CD4-positive, alpha-beta memory T cell (primary cell): ENCODE results near the gene NUF2. TPM values are rescaled to one million over a fixed set of nuclear protein-coding genes. Genes with fewer than 3 reads are reported as not detected.

Experiments
- CTCF ChIA-PET: fragments of 350-600 bp; sonication (Branson Sonifier 250); formaldehyde crosslinking; loops from one replicate; lab custom pipeline; 2021; ENCODE audit warnings: inconsistent platforms; ENCODE audit not compliant: partially characterized antibody; lab: Charles Lee
- POLR2A ChIA-PET: fragments of 350-600 bp; sonication (Branson Sonifier 250); formaldehyde crosslinking; loops from one replicate; lab custom pipeline; 2021; ENCODE audit not compliant: partially characterized antibody; lab: Charles Lee
- DNase-seq, 5 donors: peaks; one replicate each; pipeline versions ENCODE4 v3.0.0 to v3.0.0-alpha.2; 2020 to 2022; ENCODE audit warnings: mixed read lengths in 1 of 5
- H3K27ac ChIP-seq: one replicate; pipeline ENCODE4 v1.7.0; 2013; ENCODE audit warnings: low read depth, low read length
- H3K27me3 ChIP-seq: 2 replicates; pipeline ENCODE4 v1.7.0; 2013; ENCODE audit warnings: mild to moderate bottlenecking, low read length, moderate library complexity; ENCODE audit not compliant: insufficient read depth
- H3K36me3 ChIP-seq: 2 replicates; pipeline ENCODE4 v1.7.0; 2013; ENCODE audit warnings: mild to moderate bottlenecking, low read length, moderate library complexity; ENCODE audit not compliant: insufficient read depth
- H3K4me1 ChIP-seq: 2 replicates; pipeline ENCODE4 v1.7.0; 2013; ENCODE audit warnings: mild to moderate bottlenecking, low read length, moderate library complexity; ENCODE audit not compliant: insufficient read depth
- H3K4me3 ChIP-seq, 2 donors: one replicate each; pipeline ENCODE4 v1.7.0; 2013; ENCODE audit warnings: low read length in 2 of 2, mild to moderate bottlenecking in 1 of 2
- H3K9me3 ChIP-seq, 2 donors: one replicate each; pipeline ENCODE4 v1.7.0; 2013; ENCODE audit warnings: low read length in 2 of 2, control low read depth in 1 of 2; ENCODE audit not compliant: control insufficient read depth in 1 of 2
- H3K27ac Mint-ChIP-seq, 7 donors: one replicate each; pipeline ENCODE4 v1.8.0; 2020 to 2021; ENCODE audit warnings: mixed read lengths in 7 of 7, mild to moderate bottlenecking in 6 of 7, inconsistent platforms in 3 of 7, moderate library complexity in 3 of 7
- H3K27me3 Mint-ChIP-seq, 2 donors: one replicate each; pipeline ENCODE4 v1.8.0; 2020 to 2021; ENCODE audit warnings: mixed read lengths in 2 of 2
- H3K36me3 Mint-ChIP-seq, 2 donors: one replicate each; pipeline ENCODE4 v1.8.0; 2020 to 2021; ENCODE audit warnings: mixed read lengths in 2 of 2, inconsistent platforms in 1 of 2, mild to moderate bottlenecking in 1 of 2
- H3K4me1 Mint-ChIP-seq, 4 donors: one replicate each; pipeline ENCODE4 v1.8.0; 2020 to 2021; ENCODE audit warnings: mixed read lengths in 4 of 4, mild to moderate bottlenecking in 1 of 4
- H3K4me3 Mint-ChIP-seq, 8 donors: one replicate each; pipeline ENCODE4 v1.8.0; 2020 to 2021; ENCODE audit warnings: mixed read lengths in 8 of 8, mild to moderate bottlenecking in 7 of 8, moderate library complexity in 6 of 8, inconsistent platforms in 3 of 8
- H3K9me3 Mint-ChIP-seq, 8 donors: one replicate each; pipeline ENCODE4 v1.8.0; 2020 to 2021; ENCODE audit warnings: mixed read lengths in 8 of 8, mild to moderate bottlenecking in 5 of 8, inconsistent platforms in 3 of 8, moderate library complexity in 1 of 8
- intact Hi-C: fragments of 100-400 bp; cut with micrococcal nuclease; formaldehyde crosslinking; loops from one replicate; pipeline ENCODE4 v1.15.1; 2023
- polyA plus RNA-seq, 2 donors: library from polyadenylated mRNA; unstranded; fragments of 300-500 nt; fragmentation: Illumina TruSeq; gene quantifications; one replicate each; pipeline ENCODE4 v1.2.3, GENCODE V29; 2021
- total RNA-seq, 2 experiments: library from RNA; stranded (reverse); gene quantifications; one replicate each; pipeline ENCODE4 v1.2.3, GENCODE V29; 2021

The NUF2 gene
- total and polyA plus RNA-seq, 4 experiments from 2014 or later = 0.67 to 1.8 (median 1.4) TPM

DNA sequence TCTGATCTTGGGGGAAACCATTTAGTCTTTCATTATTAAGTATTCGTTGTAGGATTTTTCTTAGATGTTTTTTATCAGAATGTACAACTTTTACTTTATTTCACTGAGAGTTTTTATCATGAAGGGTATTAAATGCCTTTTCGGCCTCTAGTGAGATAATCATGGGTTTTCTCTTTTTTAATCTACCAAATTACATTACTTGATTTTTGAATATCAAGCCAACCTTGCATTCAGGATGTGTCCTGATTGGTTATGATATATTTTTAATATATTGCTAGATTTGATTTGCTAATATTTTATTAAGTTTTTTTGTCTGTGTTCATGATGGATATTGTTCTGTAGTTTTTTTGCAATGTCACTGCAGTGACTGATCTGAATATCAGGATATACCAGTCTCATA is 9.4 kb downstream of the NUF2 start:
- no peak overlapping the region for H3K4me3 Mint-ChIP-seq
- DNase-seq = no peak
- ChIA-PET CTCF (no interaction called here), POLR2A (no interaction called here)
- H3K27ac Mint-ChIP-seq = no peak overlapping the region
- Histone ChIP-seq H3K27me3 (no peaks in the 10 kb centered on the region), H3K4me3 (no peak overlapping the region), H3K4me1 (no peaks in the 10 kb centered on the region), H3K27ac (no peak overlapping the region), H3K36me3 (no peaks in the 10 kb centered on the region), H3K9me3 (no peaks in the 10 kb centered on the region)
- intact Hi-C loops = no loop called here
- H3K9me3 Mint-ChIP-seq = peaks cover 0 to 18% (median 10%) of the 10 kb centered on the region in 8 donors
- H3K27me3 Mint-ChIP-seq = no peaks in the 10 kb centered on the region
- H3K36me3 Mint-ChIP-seq = peaks cover 13 to 20% of the 10 kb centered on the region in 2 donors
- H3K4me1 Mint-ChIP-seq = peaks cover 0 to 2% (median 0%) of the 10 kb centered on the region in 4 donors

GRCh38 chr1:163335216-163335615 is 13.5 kb downstream of the NUF2 start:
- Mint-ChIP-seq H3K4me3 (no peak overlapping the region), H3K9me3 (peaks cover 0 to 20% (median 10%) of the 10 kb centered on the region in 8 donors), H3K4me1 (no peaks in the 10 kb centered on the region), H3K36me3 (peaks cover 13 to 20% of the 10 kb centered on the region in 2 donors), H3K27ac (no peak overlapping the region), H3K27me3 (no peaks in the 10 kb centered on the region)
- no peaks in the 10 kb centered on the region for H3K4me1 ChIP-seq
- no peak for DNase-seq
- ChIA-PET POLR2A (no interaction called here), CTCF (no interaction called here)
- H3K4me3 ChIP-seq = no peak overlapping the region
- no peaks in the 10 kb centered on the region for H3K27me3 ChIP-seq
- H3K36me3 ChIP-seq = no peaks in the 10 kb centered on the region
- intact Hi-C loops = no loop called here
- H3K27ac ChIP-seq = no peak overlapping the region
- no peaks in the 10 kb centered on the region for H3K9me3 ChIP-seq

- H3K4me3 Mint-ChIP-seq = no peak overlapping the region
- H3K27ac Mint-ChIP-seq = no peak overlapping the region
- H3K27me3 Mint-ChIP-seq = no peaks in the 10 kb centered on the region
- Histone ChIP-seq H3K27ac (no peak overlapping the region), H3K4me1 (no peaks in the 10 kb centered on the region), H3K4me3 (no peak overlapping the region), H3K27me3 (no peaks in the 10 kb centered on the region), H3K9me3 (no peaks in the 10 kb centered on the region), H3K36me3 (no peaks in the 10 kb centered on the region)
- POLR2A ChIA-PET = no interaction called here
- intact Hi-C loops = no loop called here
- H3K9me3 Mint-ChIP-seq = peaks cover 0 to 9% (median under 1%) of the 10 kb centered on the region in 8 donors
- no peaks in the 10 kb centered on the region for H3K4me1 Mint-ChIP-seq
- CTCF ChIA-PET = interaction anchor here (1.2 kb wide), 1 partner anchor 21 kb away, joined by 3 read pairs; no protein-coding TSS in a partner anchor
- no peak for DNase-seq
- H3K36me3 Mint-ChIP-seq = peaks cover 4 to 10% of the 10 kb centered on the region in 2 donors
Observed at GRCh38 chr1:163337631-163338030, 15.9 kb downstream of the NUF2 start.

- H3K36me3 ChIP-seq = no peaks in the 10 kb centered on the region
- POLR2A ChIA-PET = no interaction called here
- H3K4me1 ChIP-seq = no peaks in the 10 kb centered on the region
- intact Hi-C loops = no loop called here
- CTCF ChIA-PET = interaction anchor here (1.3 kb wide), 1 partner anchor 12 kb away, joined by 4 read pairs; no protein-coding TSS in a partner anchor
- no peaks in the 10 kb centered on the region for H3K27me3 ChIP-seq
- Mint-ChIP-seq H3K27ac (peak overlapping the region in 1 of 7 donors; percentile 62), H3K27me3 (no peaks in the 10 kb centered on the region), H3K36me3 (peaks cover 3 to 6% of the 10 kb centered on the region in 2 donors), H3K4me3 (no peak overlapping the region), H3K4me1 (peaks cover 0 to 2% (median 0%) of the 10 kb centered on the region in 4 donors), H3K9me3 (no peaks in the 10 kb centered on the region)
- no peaks in the 10 kb centered on the region for H3K9me3 ChIP-seq
- H3K4me3 ChIP-seq = no peak overlapping the region
- DNase-seq = no peak
- H3K27ac ChIP-seq = no peak overlapping the region
Observed at GRCh38 chr1:163346326-163346870, 24.6 kb downstream of the NUF2 start.

GRCh38 chr1:163347106-163347505 is 25.4 kb downstream of the NUF2 start:
- Histone ChIP-seq H3K4me3 (no peak overlapping the region), H3K9me3 (no peaks in the 10 kb centered on the region), H3K36me3 (no peaks in the 10 kb centered on the region), H3K4me1 (no peaks in the 10 kb centered on the region), H3K27ac (no peak overlapping the region), H3K27me3 (no peaks in the 10 kb centered on the region)
- H3K27ac Mint-ChIP-seq = no peak overlapping the region
- CTCF ChIA-PET = interaction anchor here (1.3 kb wide), 1 partner anchor 11 kb away, joined by 4 read pairs; no protein-coding TSS in a partner anchor
- H3K9me3 Mint-ChIP-seq = no peaks in the 10 kb centered on the region
- peaks cover 3 to 6% of the 10 kb centered on the region in 2 donors for H3K36me3 Mint-ChIP-seq
- POLR2A ChIA-PET = no interaction called here
- intact Hi-C loops = no loop called here
- H3K4me3 Mint-ChIP-seq = no peak overlapping the region
- no peak for DNase-seq
- H3K4me1 Mint-ChIP-seq = peaks cover 0 to 2% (median 0%) of the 10 kb centered on the region in 4 donors
- H3K27me3 Mint-ChIP-seq = no peaks in the 10 kb centered on the region

DNA sequence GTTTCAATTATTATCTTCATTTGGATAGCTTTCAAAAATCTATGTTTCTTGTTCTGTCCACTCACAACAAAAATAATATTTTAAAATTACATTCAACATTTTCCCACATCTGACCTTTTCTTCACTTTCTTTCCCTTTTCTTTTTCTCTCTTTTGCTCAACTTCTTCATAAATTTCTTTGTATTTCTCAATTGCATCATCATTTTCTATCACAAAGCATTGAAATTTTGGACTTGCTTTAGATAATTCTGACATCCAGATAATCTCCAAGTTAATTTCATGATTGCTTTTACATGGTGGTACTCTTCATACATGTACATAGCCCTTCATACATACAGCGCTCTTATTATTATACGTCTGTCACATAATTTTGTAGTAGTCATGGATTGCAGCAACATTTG is 30.2 kb downstream of the NUF2 start:
- POLR2A ChIA-PET = no interaction called here
- CTCF ChIA-PET = no interaction called here

DNA sequence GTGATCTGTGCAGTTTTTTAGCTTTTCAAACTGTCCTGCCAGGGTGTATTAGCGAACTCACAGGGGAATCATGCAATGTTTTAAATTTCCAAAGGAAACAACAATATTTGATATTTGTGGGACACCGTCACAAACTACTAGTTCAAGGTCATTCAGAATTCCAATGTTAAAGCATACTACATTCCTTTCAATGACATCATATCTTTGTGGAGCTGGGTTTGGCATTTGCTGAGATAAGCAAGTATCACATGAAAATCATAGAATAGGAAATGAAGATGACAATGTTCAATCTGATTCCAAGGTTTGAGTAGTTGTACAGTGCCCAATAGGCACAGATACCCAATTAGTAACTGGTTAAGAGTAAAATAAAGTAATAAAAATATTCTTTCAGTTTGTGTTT is 35.6 kb downstream of the NUF2 start:
- ChIA-PET POLR2A (no interaction called here), CTCF (interaction anchor here (0.9 kb wide), 1 partner anchor 10 kb away, joined by 4 read pairs; no protein-coding TSS in a partner anchor)
- Histone ChIP-seq H3K36me3 (no peaks in the 10 kb centered on the region), H3K27me3 (no peaks in the 10 kb centered on the region), H3K27ac (no peak overlapping the region), H3K4me3 (no peak overlapping the region), H3K9me3 (no peaks in the 10 kb centered on the region), H3K4me1 (peaks cover 4% of the 10 kb centered on the region)
- Mint-ChIP-seq H3K36me3 (no peaks in the 10 kb centered on the region), H3K27me3 (peaks cover 0 to 5% of the 10 kb centered on the region in 2 donors), H3K4me1 (peaks cover 5 to 10% (median 6%) of the 10 kb centered on the region in 4 donors), H3K9me3 (no peaks in the 10 kb centered on the region), H3K4me3 (no peak overlapping the region), H3K27ac (no peak overlapping the region)
- DNase-seq = no peak
- intact Hi-C loops = no loop called here

More for the DNA sequence above, 30.2 kb downstream of the NUF2 start:
- H3K27me3 ChIP-seq = no peaks in the 10 kb centered on the region
- no peaks in the 10 kb centered on the region for H3K9me3 ChIP-seq
- H3K27ac Mint-ChIP-seq = no peak overlapping the region
- H3K36me3 ChIP-seq = no peaks in the 10 kb centered on the region
- H3K27me3 Mint-ChIP-seq = no peaks in the 10 kb centered on the region
- H3K4me3 Mint-ChIP-seq = no peak overlapping the region
- no peak for DNase-seq
- H3K4me1 ChIP-seq = no peaks in the 10 kb centered on the region
- no peaks in the 10 kb centered on the region for H3K4me1 Mint-ChIP-seq
- no peak overlapping the region for H3K4me3 ChIP-seq
- no peaks in the 10 kb centered on the region for H3K9me3 Mint-ChIP-seq
- intact Hi-C loops = no loop called here
- H3K27ac ChIP-seq = no peak overlapping the region
- H3K36me3 Mint-ChIP-seq = peaks cover 0 to 3% of the 10 kb centered on the region in 2 donors
